GM18867 (cell line): ENCODE data around the gene CCL23.

ENCODE experiments used
- ATAC-seq: cut with Tn5 transposase; IDR thresholded peaks from one replicate; pipeline ENCODE4 v1.9.1; 2021; ENCODE audit warnings: mild to moderate bottlenecking, moderate library complexity; ENCODE audit not compliant: unreplicated experiment

The CCL23 gene

GRCh38 chr17:35972066-35972465 lies 45.7 kb downstream of the CCL23 start:
- no peak for ATAC-seq

- no peak for ATAC-seq
These were observed 48.0 kb downstream of the CCL23 start for GRCh38 chr17:35969558-35970380.

- no peak for ATAC-seq
These were observed 49.2 kb downstream of the CCL23 start for GRCh38 chr17:35968520-35969054.

GRCh38 chr17:35965272-35965671 lies 52.5 kb downstream of the CCL23 start:
- ATAC-seq: no peak

GRCh38 chr17:35963663-35964062 lies 54.1 kb downstream of the CCL23 start:
- ATAC-seq: no peak
